ENCODE measurements around the gene BMF. TPM values are rescaled to one million over a fixed set of nuclear protein-coding genes. Genes with fewer than 3 reads are reported as not detected.
A peak's percentile ranks its signal among the peaks of the same experiment; 100 is the strongest.

Gene BMF
- total and polyA plus RNA-seq, 2 donors (not counting 1 experiment from before 2014, with no cell fraction given), result 2.2 to 8.6 TPM

- H4K20me1 ChIP-seq (ENCODE audit: control insufficient read depth, extremely low read depth, insufficient read depth, low read length), result no peaks in the 10 kb centered on the region
- H3K9ac ChIP-seq (ENCODE audit: insufficient read depth, low read length), result no peak overlapping the region
- peak; percentile 58 to 84 for DNase-seq (ENCODE audit: low read depth in 2 of 2)
- peak overlapping the region; percentile 11 for H3K27ac ChIP-seq (ENCODE audit: insufficient read depth, low read length)
- no peak overlapping the region for H3K4me2 ChIP-seq (ENCODE audit: extremely low read depth, insufficient read depth, low read length)
- H3K4me3 ChIP-seq (replicated peaks in 1 of 4; ENCODE audit: control extremely low read depth in 1 of 4, insufficient read depth in 1 of 4, low read depth in 3 of 4, low read length in 4 of 4), result no peak overlapping the region
- no peaks in the 10 kb centered on the region for H3K79me2 ChIP-seq (ENCODE audit: control insufficient read depth, insufficient read depth, low read length)
- H3K9me3 ChIP-seq (ENCODE audit: control insufficient read depth, insufficient read depth, low read depth, low read length), result no peaks in the 10 kb centered on the region
- H3K4me1 ChIP-seq (ENCODE audit: control insufficient read depth, extremely low read depth, insufficient read depth, low read length), result peaks cover 28% of the 10 kb centered on the region
- H3K36me3 ChIP-seq (ENCODE audit: control insufficient read depth, insufficient read depth, low read length), result no peaks in the 10 kb centered on the region
- H3K27me3 ChIP-seq (ENCODE audit: control insufficient read depth, insufficient read depth, low read length), result no peaks in the 10 kb centered on the region
- H2AFZ ChIP-seq (ENCODE audit: low read length), result no peak overlapping the region
- TF ChIP-seq CTCF (conservative IDR thresholded peaks at IDR 0.05 in 1 of 2, IDR thresholded peaks at IDR 0.05 in 1 of 2; ENCODE audit: low read depth in 1 of 2, low read length in 2 of 2) (no peak), EZH2 (IDR thresholded peaks at IDR 0.05; ENCODE audit: low read length, missing control alignments) (no peak)
Measured at GRCh38 chr15:40047415-40048210, 61.1 kb downstream of the BMF start.

- no peak overlapping the region for H3K9ac ChIP-seq (ENCODE audit: insufficient read depth, low read length)
- H2AFZ ChIP-seq (ENCODE audit: low read length), result no peak overlapping the region
- no peak overlapping the region for H3K4me3 ChIP-seq (replicated peaks in 1 of 4; ENCODE audit: control extremely low read depth in 1 of 4, insufficient read depth in 1 of 4, low read depth in 3 of 4, low read length in 4 of 4)
- H3K79me2 ChIP-seq (ENCODE audit: control insufficient read depth, insufficient read depth, low read length), result no peaks in the 10 kb centered on the region
- peak; percentile 74 to 86 for DNase-seq (ENCODE audit: low read depth in 2 of 2)
- TF ChIP-seq EZH2 (IDR thresholded peaks at IDR 0.05; ENCODE audit: low read length, missing control alignments) (no peak), CTCF (conservative IDR thresholded peaks at IDR 0.05 in 1 of 2, IDR thresholded peaks at IDR 0.05 in 1 of 2; ENCODE audit: low read depth in 1 of 2, low read length in 2 of 2) (no peak)
- no peaks in the 10 kb centered on the region for H3K36me3 ChIP-seq (ENCODE audit: control insufficient read depth, insufficient read depth, low read length)
- peaks cover 28% of the 10 kb centered on the region for H3K4me1 ChIP-seq (ENCODE audit: control insufficient read depth, extremely low read depth, insufficient read depth, low read length)
- no peaks in the 10 kb centered on the region for H4K20me1 ChIP-seq (ENCODE audit: control insufficient read depth, extremely low read depth, insufficient read depth, low read length)
- peak overlapping the region; percentile 11 for H3K27ac ChIP-seq (ENCODE audit: insufficient read depth, low read length)
- H3K4me2 ChIP-seq (ENCODE audit: extremely low read depth, insufficient read depth, low read length), result no peak overlapping the region
- H3K9me3 ChIP-seq (ENCODE audit: control insufficient read depth, insufficient read depth, low read depth, low read length), result no peaks in the 10 kb centered on the region
- no peaks in the 10 kb centered on the region for H3K27me3 ChIP-seq (ENCODE audit: control insufficient read depth, insufficient read depth, low read length)
Measured at GRCh38 chr15:40046721-40047414, 61.8 kb downstream of the BMF start.

- H3K4me2 ChIP-seq (ENCODE audit: extremely low read depth, insufficient read depth, low read length), result peak overlapping the region; percentile 1
- no peaks in the 10 kb centered on the region for H3K36me3 ChIP-seq (ENCODE audit: control insufficient read depth, insufficient read depth, low read length)
- no peaks in the 10 kb centered on the region for H3K27me3 ChIP-seq (ENCODE audit: control insufficient read depth, insufficient read depth, low read length)
- H3K9ac ChIP-seq (ENCODE audit: insufficient read depth, low read length), result no peak overlapping the region
- peaks cover 28% of the 10 kb centered on the region for H3K4me1 ChIP-seq (ENCODE audit: control insufficient read depth, extremely low read depth, insufficient read depth, low read length)
- no peaks in the 10 kb centered on the region for H4K20me1 ChIP-seq (ENCODE audit: control insufficient read depth, extremely low read depth, insufficient read depth, low read length)
- no peak for DNase-seq (ENCODE audit: low read depth in 2 of 2)
- H3K9me3 ChIP-seq (ENCODE audit: control insufficient read depth, insufficient read depth, low read depth, low read length), result no peaks in the 10 kb centered on the region
- H3K27ac ChIP-seq (ENCODE audit: insufficient read depth, low read length), result no peak overlapping the region
- no peak overlapping the region for H2AFZ ChIP-seq (ENCODE audit: low read length)
- no peak overlapping the region for H3K4me3 ChIP-seq (replicated peaks in 1 of 4; ENCODE audit: control extremely low read depth in 1 of 4, insufficient read depth in 1 of 4, low read depth in 3 of 4, low read length in 4 of 4)
- TF ChIP-seq CTCF (conservative IDR thresholded peaks at IDR 0.05 in 1 of 2, IDR thresholded peaks at IDR 0.05 in 1 of 2; ENCODE audit: low read depth in 1 of 2, low read length in 2 of 2), result no peak
- TF ChIP-seq EZH2 (IDR thresholded peaks at IDR 0.05; ENCODE audit: low read length, missing control alignments), result no peak
- H3K79me2 ChIP-seq (ENCODE audit: control insufficient read depth, insufficient read depth, low read length), result no peaks in the 10 kb centered on the region
Measured at GRCh38 chr15:40045572-40046217, 63.0 kb downstream of the BMF start.

Measured in fibroblast of lung (primary cell).